Measurements from ENCODE around the gene C2CD3.

GRCh38 chr11:74153224-74153623 is 17.6 kb downstream of the C2CD3 start:
- TF ChIP-seq CTCF (IDR thresholded peaks at IDR 0.05; ENCODE audit: low read depth, low read length, missing input control) (no peak), SP1 (IDR thresholded peaks at IDR 0.05) (no peak), ZBTB33 (IDR thresholded peaks at IDR 0.05) (no peak), REST (IDR thresholded peaks at IDR 0.05) (no peak), TAF1 (conservative IDR thresholded peaks at IDR 0.05) (no peak), FOXA1 (IDR thresholded peaks at IDR 0.05) (no peak), RAD21 (IDR thresholded peaks at IDR 0.05) (no peak), MAX (IDR thresholded peaks at IDR 0.05) (no peak), EGR1 (IDR thresholded peaks at IDR 0.05; ENCODE audit: low read depth in 2 of 2) (no peak), ATF3 (IDR thresholded peaks at IDR 0.05) (no peak)

All from liver (tissue), 3 donors.